Measurements from ENCODE around the gene RNF180. TPM values are rescaled to one million over a fixed set of nuclear protein-coding genes. Genes with fewer than 3 reads are reported as not detected.

Gene RNF180
- total RNA-seq, 1 experiment from 2014 or later, result 0.61 TPM

- no peaks in the 10 kb centered on the region for H3K9me3 Mint-ChIP-seq (ENCODE audit: unreplicated experiment)
- no peaks in the 10 kb centered on the region for H3K9me3 ChIP-seq
- H3K4me3 ChIP-seq (ENCODE audit: low read depth, low read length), result no peak overlapping the region
- H3K27me3 Mint-ChIP-seq (ENCODE audit: insufficient read depth, unreplicated experiment), result no peaks in the 10 kb centered on the region
- H3K27ac Mint-ChIP-seq (ENCODE audit: unreplicated experiment), result no peak overlapping the region
- no peak overlapping the region for H3K4me3 Mint-ChIP-seq (ENCODE audit: unreplicated experiment)
- H3K4me1 ChIP-seq, result no peaks in the 10 kb centered on the region
- intact Hi-C loops (cut with micrococcal nuclease; ENCODE audit: unreplicated experiment), result no loop called here
- no peak for TF ChIP-seq CTCF (IDR thresholded peaks at IDR 0.05; ENCODE audit: insufficient read depth in 1 of 2, low read depth in 1 of 2, low read length in 1 of 2, severe bottlenecking in 1 of 2, unreplicated experiment in 1 of 2)
- ChIA-PET POLR2A (interaction anchor here (0.6 kb wide), 1 partner anchor 152 kb away, joined by 4 read pairs; no protein-coding TSS in a partner anchor), CTCF (no interaction called here)
- BruUV-seq (replicated peaks), result no TSS peak
- no peak for DNase-seq
- no peaks in the 10 kb centered on the region for H3K27me3 ChIP-seq (replicated peaks; ENCODE audit: control insufficient read depth, insufficient read depth, low read length)
- no peaks in the 10 kb centered on the region for H3K4me1 Mint-ChIP-seq (ENCODE audit: low read depth, unreplicated experiment)
- H3K36me3 ChIP-seq (ENCODE audit: control insufficient read depth, insufficient read depth, low read length), result no peaks in the 10 kb centered on the region
- no peaks in the 10 kb centered on the region for H3K36me3 Mint-ChIP-seq (ENCODE audit: insufficient read depth, unreplicated experiment)
These were observed 15.8 kb downstream of the RNF180 start for GRCh38 chr5:64181440-64181839.

- ChIA-PET CTCF (no interaction called here), POLR2A (no interaction called here)
- intact Hi-C loops (cut with micrococcal nuclease; ENCODE audit: unreplicated experiment), result no loop called here
- Mint-ChIP-seq H3K27me3 (ENCODE audit: insufficient read depth, unreplicated experiment) (no peaks in the 10 kb centered on the region), H3K4me3 (ENCODE audit: unreplicated experiment) (no peak overlapping the region), H3K9me3 (ENCODE audit: unreplicated experiment) (no peaks in the 10 kb centered on the region), H3K27ac (ENCODE audit: unreplicated experiment) (no peak overlapping the region), H3K36me3 (ENCODE audit: insufficient read depth, unreplicated experiment) (no peaks in the 10 kb centered on the region), H3K4me1 (ENCODE audit: low read depth, unreplicated experiment) (no peaks in the 10 kb centered on the region)
- no peak for DNase-seq
- no peaks in the 10 kb centered on the region for H3K27me3 ChIP-seq (replicated peaks; ENCODE audit: control insufficient read depth, insufficient read depth, low read length)
- TF ChIP-seq CTCF (IDR thresholded peaks at IDR 0.05; ENCODE audit: insufficient read depth in 1 of 2, low read depth in 1 of 2, low read length in 1 of 2, severe bottlenecking in 1 of 2, unreplicated experiment in 1 of 2), result no peak
- H3K9me3 ChIP-seq, result no peaks in the 10 kb centered on the region
- H3K4me3 ChIP-seq (ENCODE audit: low read depth, low read length), result no peak overlapping the region
- no peaks in the 10 kb centered on the region for H3K4me1 ChIP-seq
- no TSS peak for BruUV-seq (replicated peaks)
- H3K36me3 ChIP-seq (ENCODE audit: control insufficient read depth, insufficient read depth, low read length), result no peaks in the 10 kb centered on the region
These were observed 18.3 kb downstream of the RNF180 start for GRCh38 chr5:64183956-64184355.

- intact Hi-C loops (cut with micrococcal nuclease; ENCODE audit: unreplicated experiment), result no loop called here
- no peak overlapping the region for H3K4me3 ChIP-seq (ENCODE audit: low read depth, low read length)
- H3K4me3 Mint-ChIP-seq (ENCODE audit: unreplicated experiment), result no peak overlapping the region
- ChIA-PET POLR2A (no interaction called here), CTCF (no interaction called here)
- TF ChIP-seq CTCF (IDR thresholded peaks at IDR 0.05; ENCODE audit: insufficient read depth in 1 of 2, low read depth in 1 of 2, low read length in 1 of 2, severe bottlenecking in 1 of 2, unreplicated experiment in 1 of 2), result no peak
- no TSS peak for BruUV-seq (replicated peaks)
- H3K27ac Mint-ChIP-seq (ENCODE audit: unreplicated experiment), result no peak overlapping the region
- H3K9me3 ChIP-seq, result no peaks in the 10 kb centered on the region
- H3K4me1 Mint-ChIP-seq (ENCODE audit: low read depth, unreplicated experiment), result no peaks in the 10 kb centered on the region
- H3K9me3 Mint-ChIP-seq (ENCODE audit: unreplicated experiment), result no peaks in the 10 kb centered on the region
- H3K36me3 Mint-ChIP-seq (ENCODE audit: insufficient read depth, unreplicated experiment), result no peaks in the 10 kb centered on the region
- H3K4me1 ChIP-seq, result no peaks in the 10 kb centered on the region
- H3K27me3 ChIP-seq (replicated peaks; ENCODE audit: control insufficient read depth, insufficient read depth, low read length), result no peaks in the 10 kb centered on the region
- no peaks in the 10 kb centered on the region for H3K36me3 ChIP-seq (ENCODE audit: control insufficient read depth, insufficient read depth, low read length)
- H3K27me3 Mint-ChIP-seq (ENCODE audit: insufficient read depth, unreplicated experiment), result no peaks in the 10 kb centered on the region
- DNase-seq, result no peak
These were observed 19.2 kb downstream of the RNF180 start for GRCh38 chr5:64184832-64185231.

Data from Caco-2 (cell line).